HepG2 (cell line): ENCODE results near the gene TUBA4B. TPM values are rescaled to one million over a fixed set of nuclear protein-coding genes. Genes with fewer than 3 reads are reported as not detected.

Source experiments
- CCAR2 ChIP-seq: fragments of 200-400 bp; formaldehyde crosslinking; optimal IDR thresholded peaks from 2 replicates; pipeline ENCODE3; 2018; ENCODE audit warnings: low read depth, mild to moderate bottlenecking, low read length, moderate library complexity
- DR1 ChIP-seq: sonication (generic); formaldehyde crosslinking; IDR thresholded peaks from 2 replicates; pipeline ENCODE4 v1.8.0; 2021; ENCODE audit warnings: mild to moderate bottlenecking, missing genetic modification reagents, inconsistent platforms
- MEF2D ChIP-seq: sonication (generic); formaldehyde crosslinking; IDR thresholded peaks from 2 replicates; pipeline ENCODE4 v1.5.1; 2020; ENCODE audit warnings: mild to moderate bottlenecking, missing genetic modification reagents
- NFE2 ChIP-seq: sonication (generic); formaldehyde crosslinking; IDR thresholded peaks from 2 replicates; pipeline ENCODE4 v1.4.0; 2020; ENCODE audit warnings: missing genetic modification reagents
- REL ChIP-seq: sonication (generic); formaldehyde crosslinking; conservative IDR thresholded peaks from 2 replicates; pipeline ENCODE4 v1.8.0; 2022; ENCODE audit warnings: mild to moderate bottlenecking, missing genetic modification reagents, moderate library complexity
- SOX6 ChIP-seq, 2 experiments: fragments of 450-650 bp in 1 of 2; sonication (generic) in 1 of 2; formaldehyde crosslinking in 1 of 2; IDR thresholded peaks; 2 replicates each; pipeline versions ENCODE4 v1.4.0 to v1.6.1; 2017 to 2020; ENCODE audit warnings: antibody characterized with exemption in 1 of 2, mild to moderate bottlenecking in 1 of 2, missing genetic modification reagents in 1 of 2
- SRSF1 ChIP-seq: fragments of 200-400 bp; formaldehyde crosslinking; optimal IDR thresholded peaks from 2 replicates; pipeline ENCODE3; 2017; ENCODE audit warnings: mild to moderate bottlenecking, low read depth, low read length, moderate library complexity
- TEAD2 ChIP-seq: sonication (generic); formaldehyde crosslinking; IDR thresholded peaks from 2 replicates; pipeline ENCODE4 v1.9.0; 2021; ENCODE audit warnings: missing genetic modification reagents
- XBP1 ChIP-seq: sonication (generic); formaldehyde crosslinking; IDR thresholded peaks from 2 replicates; pipeline ENCODE4 v1.5.0; 2020; ENCODE audit warnings: missing genetic modification reagents
- ZNF296 ChIP-seq: sonication (generic); formaldehyde crosslinking; conservative IDR thresholded peaks from 2 replicates; pipeline ENCODE4 v1.5.0; 2020; ENCODE audit warnings: mild to moderate bottlenecking, missing genetic modification reagents
- ZNF383 ChIP-seq: sonication (generic); formaldehyde crosslinking; IDR thresholded peaks from 2 replicates; pipeline ENCODE4 v1.4.0; 2020; ENCODE audit warnings: missing genetic modification reagents, mild to moderate bottlenecking, borderline replicate concordance
- ZNF569 ChIP-seq: sonication (generic); formaldehyde crosslinking; IDR thresholded peaks from 2 replicates; pipeline ENCODE4 v1.5.0; 2020; ENCODE audit warnings: mild to moderate bottlenecking, missing genetic modification reagents, moderate library complexity, borderline replicate concordance
- ZNF790 ChIP-seq: sonication (generic); formaldehyde crosslinking; IDR thresholded peaks from 2 replicates; pipeline ENCODE4 v1.8.0; 2022; ENCODE audit warnings: missing genetic modification reagents, mild to moderate bottlenecking, borderline replicate concordance
- polyA plus RNA-seq, 8 experiments: library from polyadenylated mRNA; depleted of rRNA in 3 of 8; stranded (reverse) in 7 of 8; unstranded in 1 of 8; fragments of >200 nt; fragmentation: Illumina TruSeq in 4 of 8; extraction: Trizol in 4 of 8; gene quantifications; 2 replicates each; pipeline versions ENCODE4 v1.2.1 to v1.2.3, GENCODE V29; 2011 to 2016; ENCODE audit warnings: low read depth in 4 of 8, missing spikeins in 1 of 8, mixed read lengths in 1 of 8; ENCODE audit not compliant: insufficient read depth in 1 of 8
- total RNA-seq, 5 experiments: library from RNA; depleted of rRNA; stranded (reverse); fragments of >200 nt; fragmentation: Illumina TruSeq; extraction: Trizol; gene quantifications; 2 replicates each; pipeline ENCODE4 v1.2.3, GENCODE V29; 2016; ENCODE audit warnings: low read depth in 1 of 5
- TF ChIP-seq, protein P1 (sequence below): sonication (generic); formaldehyde crosslinking; IDR thresholded peaks from 2 replicates; pipeline ENCODE4 v1.5.0; 2020; ENCODE audit warnings: missing genetic modification reagents
- TF ChIP-seq, protein P2 (sequence below), 2 experiments: sonication (generic) in 1 of 2; formaldehyde crosslinking in 1 of 2; IDR thresholded peaks; 2 replicates each; pipeline versions ENCODE4 v1.5.1 to v1.6.1; 2011 to 2020; ENCODE audit warnings: borderline replicate concordance in 1 of 2, low read depth in 1 of 2, low read length in 1 of 2, mild to moderate bottlenecking in 1 of 2, missing genetic modification reagents in 1 of 2, moderate library complexity in 1 of 2
- TF ChIP-seq, protein P3 (sequence below), 2 experiments: fragments of 450-650 bp in 1 of 2; sonication (generic) in 1 of 2; formaldehyde crosslinking; IDR thresholded peaks; 2 replicates each; pipeline versions ENCODE4 v1.5.0 to v1.8.0; 2020 to 2022; ENCODE audit warnings: mild to moderate bottlenecking in 1 of 2, missing genetic modification reagents in 1 of 2
- TF ChIP-seq, protein P4 (sequence below): sonication (generic); formaldehyde crosslinking; IDR thresholded peaks from 2 replicates; pipeline ENCODE4 v1.8.0; 2022; ENCODE audit warnings: mild to moderate bottlenecking, missing genetic modification reagents, moderate library complexity
- TF ChIP-seq, protein P5 (sequence below): sonication (generic); formaldehyde crosslinking; IDR thresholded peaks from 2 replicates; pipeline ENCODE4 v1.5.1; 2020; ENCODE audit warnings: missing genetic modification reagents, mild to moderate bottlenecking, borderline replicate concordance
- TF ChIP-seq, protein P6 (sequence below): IDR thresholded peaks from 2 replicates; pipeline ENCODE4 v1.6.1; 2016

TUBA4B gene
- total and polyA plus RNA-seq, 2 of the 13 experiments (the other 11 are each of a cell fraction or from before 2014, with no cell fraction given) = 0.18 to 0.22 TPM

DNA sequence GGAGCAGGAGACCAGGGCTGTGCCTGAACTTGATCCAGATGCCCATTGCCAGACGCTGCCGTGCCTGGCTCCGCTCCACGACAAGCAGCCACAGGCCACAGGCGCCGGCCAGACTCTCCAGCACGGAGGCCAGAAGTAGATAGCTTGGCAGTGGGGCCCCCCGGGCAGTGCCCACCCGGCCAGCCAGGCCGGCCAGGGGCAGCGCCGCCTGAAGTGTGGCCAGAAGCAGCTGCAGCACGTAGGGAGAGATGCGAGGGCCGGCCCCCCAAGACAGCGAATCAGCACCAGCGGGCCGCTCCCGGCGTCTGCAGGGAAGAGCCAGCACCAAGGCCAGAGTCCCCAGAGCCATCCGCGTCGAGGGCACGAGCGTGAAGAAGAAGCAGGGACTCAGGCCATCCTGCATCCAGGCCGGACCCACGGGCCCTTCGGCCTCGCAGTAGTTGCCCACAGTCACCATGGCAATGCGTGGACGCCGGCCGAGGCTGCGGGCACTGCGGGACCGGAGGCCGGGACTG lies 34.8 kb upstream of the TUBA4B start (continued):
- TF ChIP-seq ZNF790 (CRISPR knock-in tag) (no peak; the same call in 1 of the 2 replicates), SRSF1 (no peak), SOX6 (IDR thresholded peaks at IDR 0.05) (no peak), SOX6 (CRISPR knock-in tag; IDR thresholded peaks at IDR 0.05) (no peak), CCAR2 (no peak), DR1 (CRISPR knock-in tag) (no peak), XBP1 (CRISPR knock-in tag) (no peak; the same call in 1 of the 2 replicates), ZNF383 (CRISPR knock-in tag) (peak; percentile 39; the same call in 1 of the 2 replicates), TEAD2 (CRISPR knock-in tag) (peak; percentile 68; the same call in 1 of the 2 replicates), MEF2D (no peak; the same call in 1 of the 2 replicates), ZNF296 (CRISPR knock-in tag) (peak; percentile 6; the same call in 1 of the 2 replicates), REL (peak; percentile 92; the same call in 1 of the 2 replicates), NFE2 (CRISPR knock-in tag) (no peak), ZNF569 (CRISPR knock-in tag) (no peak)
- TF ChIP-seq, protein P1, sequence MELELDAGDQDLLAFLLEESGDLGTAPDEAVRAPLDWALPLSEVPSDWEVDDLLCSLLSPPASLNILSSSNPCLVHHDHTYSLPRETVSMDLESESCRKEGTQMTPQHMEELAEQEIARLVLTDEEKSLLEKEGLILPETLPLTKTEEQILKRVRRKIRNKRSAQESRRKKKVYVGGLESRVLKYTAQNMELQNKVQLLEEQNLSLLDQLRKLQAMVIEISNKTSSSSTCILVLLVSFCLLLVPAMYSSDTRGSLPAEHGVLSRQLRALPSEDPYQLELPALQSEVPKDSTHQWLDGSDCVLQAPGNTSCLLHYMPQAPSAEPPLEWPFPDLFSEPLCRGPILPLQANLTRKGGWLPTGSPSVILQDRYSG (CRISPR knock-in tag) = no peak
- TF ChIP-seq, protein P2, sequence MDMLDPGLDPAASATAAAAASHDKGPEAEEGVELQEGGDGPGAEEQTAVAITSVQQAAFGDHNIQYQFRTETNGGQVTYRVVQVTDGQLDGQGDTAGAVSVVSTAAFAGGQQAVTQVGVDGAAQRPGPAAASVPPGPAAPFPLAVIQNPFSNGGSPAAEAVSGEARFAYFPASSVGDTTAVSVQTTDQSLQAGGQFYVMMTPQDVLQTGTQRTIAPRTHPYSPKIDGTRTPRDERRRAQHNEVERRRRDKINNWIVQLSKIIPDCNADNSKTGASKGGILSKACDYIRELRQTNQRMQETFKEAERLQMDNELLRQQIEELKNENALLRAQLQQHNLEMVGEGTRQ (IDR thresholded peaks at IDR 0.05; ENCODE audit: low read depth, low read length) = no peak
- TF ChIP-seq, protein P2 (CRISPR knock-in tag; IDR thresholded peaks at IDR 0.05; ENCODE audit: borderline replicate concordance) = no peak
- TF ChIP-seq, protein P3, sequence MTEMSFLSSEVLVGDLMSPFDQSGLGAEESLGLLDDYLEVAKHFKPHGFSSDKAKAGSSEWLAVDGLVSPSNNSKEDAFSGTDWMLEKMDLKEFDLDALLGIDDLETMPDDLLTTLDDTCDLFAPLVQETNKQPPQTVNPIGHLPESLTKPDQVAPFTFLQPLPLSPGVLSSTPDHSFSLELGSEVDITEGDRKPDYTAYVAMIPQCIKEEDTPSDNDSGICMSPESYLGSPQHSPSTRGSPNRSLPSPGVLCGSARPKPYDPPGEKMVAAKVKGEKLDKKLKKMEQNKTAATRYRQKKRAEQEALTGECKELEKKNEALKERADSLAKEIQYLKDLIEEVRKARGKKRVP (CRISPR knock-in tag; IDR thresholded peaks at IDR 0.05) = peak in 1 of 2 experiments; percentile 29; a peak in 1 of 4 replicates
- TF ChIP-seq, protein P4, sequence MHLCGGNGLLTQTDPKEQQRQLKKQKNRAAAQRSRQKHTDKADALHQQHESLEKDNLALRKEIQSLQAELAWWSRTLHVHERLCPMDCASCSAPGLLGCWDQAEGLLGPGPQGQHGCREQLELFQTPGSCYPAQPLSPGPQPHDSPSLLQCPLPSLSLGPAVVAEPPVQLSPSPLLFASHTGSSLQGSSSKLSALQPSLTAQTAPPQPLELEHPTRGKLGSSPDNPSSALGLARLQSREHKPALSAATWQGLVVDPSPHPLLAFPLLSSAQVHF (CRISPR knock-in tag) = peak; percentile 54; the same call in 1 of the 2 replicates
- TF ChIP-seq, protein P5, sequence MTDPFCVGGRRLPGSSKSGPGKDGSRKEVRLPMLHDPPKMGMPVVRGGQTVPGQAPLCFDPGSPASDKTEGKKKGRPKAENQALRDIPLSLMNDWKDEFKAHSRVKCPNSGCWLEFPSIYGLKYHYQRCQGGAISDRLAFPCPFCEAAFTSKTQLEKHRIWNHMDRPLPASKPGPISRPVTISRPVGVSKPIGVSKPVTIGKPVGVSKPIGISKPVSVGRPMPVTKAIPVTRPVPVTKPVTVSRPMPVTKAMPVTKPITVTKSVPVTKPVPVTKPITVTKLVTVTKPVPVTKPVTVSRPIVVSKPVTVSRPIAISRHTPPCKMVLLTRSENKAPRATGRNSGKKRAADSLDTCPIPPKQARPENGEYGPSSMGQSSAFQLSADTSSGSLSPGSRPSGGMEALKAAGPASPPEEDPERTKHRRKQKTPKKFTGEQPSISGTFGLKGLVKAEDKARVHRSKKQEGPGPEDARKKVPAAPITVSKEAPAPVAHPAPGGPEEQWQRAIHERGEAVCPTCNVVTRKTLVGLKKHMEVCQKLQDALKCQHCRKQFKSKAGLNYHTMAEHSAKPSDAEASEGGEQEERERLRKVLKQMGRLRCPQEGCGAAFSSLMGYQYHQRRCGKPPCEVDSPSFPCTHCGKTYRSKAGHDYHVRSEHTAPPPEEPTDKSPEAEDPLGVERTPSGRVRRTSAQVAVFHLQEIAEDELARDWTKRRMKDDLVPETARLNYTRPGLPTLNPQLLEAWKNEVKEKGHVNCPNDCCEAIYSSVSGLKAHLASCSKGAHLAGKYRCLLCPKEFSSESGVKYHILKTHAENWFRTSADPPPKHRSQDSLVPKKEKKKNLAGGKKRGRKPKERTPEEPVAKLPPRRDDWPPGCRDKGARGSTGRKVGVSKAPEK = no peak
- TF ChIP-seq, protein P6, sequence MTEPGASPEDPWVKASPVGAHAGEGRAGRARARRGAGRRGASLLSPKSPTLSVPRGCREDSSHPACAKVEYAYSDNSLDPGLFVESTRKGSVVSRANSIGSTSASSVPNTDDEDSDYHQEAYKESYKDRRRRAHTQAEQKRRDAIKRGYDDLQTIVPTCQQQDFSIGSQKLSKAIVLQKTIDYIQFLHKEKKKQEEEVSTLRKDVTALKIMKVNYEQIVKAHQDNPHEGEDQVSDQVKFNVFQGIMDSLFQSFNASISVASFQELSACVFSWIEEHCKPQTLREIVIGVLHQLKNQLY (CRISPR knock-in tag) = no peak
